ENCODE data around the gene TMED5.
"Not testable (repeated sequence)": the region's sequence is repeated elsewhere in the genome, so short reads cannot be mapped to it uniquely, and the experiment has no call there.

Gene TMED5

DNA sequence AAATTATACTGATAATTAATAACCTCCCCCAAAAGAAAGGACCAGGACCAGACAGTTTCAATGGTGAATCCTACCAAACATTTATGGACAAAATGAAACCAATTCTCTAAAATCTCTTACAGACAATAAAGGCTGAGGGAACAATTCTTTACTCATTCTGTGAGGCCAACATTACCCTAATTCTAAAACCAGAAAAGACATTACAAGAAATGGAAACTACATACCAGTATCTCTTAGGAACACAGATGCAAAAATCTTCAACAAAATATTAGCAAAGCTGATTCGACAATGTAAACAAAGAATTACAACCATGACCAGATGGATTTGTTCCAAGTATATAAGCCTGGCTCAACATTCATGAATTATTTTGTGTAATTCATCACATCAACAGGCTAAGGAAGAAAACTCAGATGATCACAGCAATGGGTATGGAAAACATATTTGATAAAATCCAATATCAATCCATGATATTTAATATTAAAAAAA, 8.6 kb downstream of the TMED5 start:
- DNase-seq = no peak

DNA sequence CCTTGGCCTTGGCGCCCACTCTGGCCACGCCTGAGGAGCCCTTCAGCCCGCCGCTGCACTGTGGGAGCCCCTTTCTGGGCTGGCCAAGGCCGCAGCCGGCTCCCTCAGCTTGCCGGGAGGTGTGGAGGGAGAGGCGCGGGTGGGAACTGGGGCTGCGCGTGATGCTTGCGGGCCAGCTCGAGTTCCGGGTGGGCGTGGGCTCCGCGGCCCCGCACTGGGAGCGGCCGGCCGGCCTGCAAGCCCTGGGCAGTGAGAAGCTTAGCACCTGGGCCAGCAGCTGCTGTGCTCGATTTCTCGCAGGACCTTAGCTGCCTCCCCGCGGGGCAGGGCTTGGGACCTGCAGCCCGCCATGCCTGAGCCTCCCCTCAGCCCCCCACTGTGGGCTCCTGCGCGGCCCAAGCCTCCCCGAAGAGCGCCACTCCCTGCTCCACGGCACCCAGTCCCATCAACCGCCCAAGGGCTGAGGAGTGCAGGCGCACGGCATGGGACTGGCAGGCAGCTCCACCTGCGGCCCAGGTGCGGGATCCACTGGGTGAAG, 10.0 kb downstream of the TMED5 start:
- DNase-seq = not testable (repeated sequence)

DNA sequence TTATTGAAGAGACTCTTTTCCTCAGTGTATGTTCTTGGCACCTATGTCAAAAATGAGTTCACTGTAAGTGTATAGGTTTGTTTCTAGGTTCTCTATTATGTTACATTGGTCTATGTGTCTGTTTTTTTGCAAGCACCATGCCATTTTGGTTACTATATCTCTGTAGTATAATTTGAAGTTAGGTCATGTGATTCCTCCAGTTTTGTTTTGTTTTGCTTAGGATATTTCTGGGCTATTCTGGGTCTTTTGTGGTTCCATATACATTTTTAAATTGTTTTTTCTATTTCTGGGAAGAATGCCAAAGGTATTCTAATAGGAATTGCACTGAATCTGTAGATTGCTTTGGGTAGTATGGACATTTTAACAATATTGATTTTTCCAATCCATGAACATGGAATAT, 13.2 kb downstream of the TMED5 start:
- DNase-seq = no peak

DNA sequence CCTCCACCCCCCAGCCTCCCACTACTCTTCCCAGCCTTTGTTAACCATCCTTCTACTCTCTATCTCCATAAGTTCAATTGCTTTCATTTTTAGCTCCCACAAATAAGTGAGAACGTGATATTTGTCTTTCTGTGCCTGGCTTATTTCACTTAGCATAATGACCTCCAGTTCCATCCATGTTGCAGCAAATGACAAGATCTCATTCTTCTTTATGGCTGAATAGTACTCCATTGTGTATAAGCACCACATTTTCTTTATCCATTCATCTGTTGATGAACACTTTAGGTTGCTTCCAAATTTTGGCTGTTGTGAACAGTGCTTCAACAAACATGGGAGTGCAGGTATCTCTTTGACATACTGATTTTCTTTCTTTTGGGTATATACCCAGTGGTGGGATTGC, 14.3 kb downstream of the TMED5 start:
- not testable (repeated sequence) for DNase-seq

DNA sequence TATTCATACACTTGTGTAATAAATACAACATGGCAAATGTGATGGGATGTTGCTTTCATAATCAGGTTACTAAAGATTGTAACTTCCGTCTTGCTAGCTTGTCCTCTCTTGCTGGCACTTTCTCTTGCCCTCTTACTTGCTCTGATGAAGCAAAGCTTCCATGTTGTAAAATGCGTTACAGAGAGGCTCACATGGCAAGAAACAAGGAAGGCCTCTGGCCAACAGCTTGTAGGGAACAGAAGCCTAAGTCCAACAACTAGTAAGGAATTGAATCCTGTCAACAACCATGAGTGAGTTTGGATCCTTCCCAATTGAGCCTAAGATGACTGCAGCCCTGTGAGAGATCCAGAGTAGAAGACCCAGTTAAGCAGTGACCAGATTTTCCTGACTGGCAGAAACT, 15.4 kb downstream of the TMED5 start:
- DNase-seq = no peak

DNA sequence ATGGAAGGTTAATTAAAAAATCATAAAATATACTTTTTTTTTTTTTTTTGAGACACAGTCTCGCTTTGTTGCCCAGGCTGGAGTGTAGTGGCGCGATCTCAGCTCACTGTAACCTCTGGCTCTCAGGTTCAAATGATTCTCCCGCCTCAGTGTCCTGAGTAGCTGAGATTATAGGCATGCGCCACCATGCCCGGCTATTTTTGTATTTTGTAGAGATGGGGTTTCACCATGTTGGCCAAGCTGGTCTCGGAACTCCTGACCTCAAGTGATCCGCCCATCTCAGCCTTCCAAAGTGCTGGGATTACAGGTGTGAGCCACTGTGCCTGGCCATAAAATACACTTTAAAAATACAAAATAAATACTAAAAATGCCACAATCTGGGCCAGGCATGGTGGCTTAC, 16.9 kb downstream of the TMED5 start:
- not testable (repeated sequence) for DNase-seq

DNA sequence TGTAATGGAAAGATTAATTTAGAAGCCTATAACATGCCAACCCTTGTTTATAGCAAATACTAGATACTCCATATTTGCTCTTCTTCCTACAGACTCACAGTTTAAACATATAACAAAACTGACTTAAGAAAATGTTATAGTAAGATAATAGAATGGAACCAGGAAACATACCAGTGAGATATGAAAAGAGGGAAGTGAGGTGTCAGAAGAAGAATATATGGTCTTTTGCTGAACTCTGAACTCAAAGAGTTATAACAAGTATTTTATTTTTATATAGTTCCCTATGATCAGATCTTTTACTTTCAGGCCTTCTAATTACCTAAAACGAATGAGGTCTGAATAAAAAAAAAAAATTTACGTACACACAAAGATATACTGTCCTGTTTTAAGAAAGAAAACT, 20.9 kb downstream of the TMED5 start:
- DNase-seq = no peak

DNA sequence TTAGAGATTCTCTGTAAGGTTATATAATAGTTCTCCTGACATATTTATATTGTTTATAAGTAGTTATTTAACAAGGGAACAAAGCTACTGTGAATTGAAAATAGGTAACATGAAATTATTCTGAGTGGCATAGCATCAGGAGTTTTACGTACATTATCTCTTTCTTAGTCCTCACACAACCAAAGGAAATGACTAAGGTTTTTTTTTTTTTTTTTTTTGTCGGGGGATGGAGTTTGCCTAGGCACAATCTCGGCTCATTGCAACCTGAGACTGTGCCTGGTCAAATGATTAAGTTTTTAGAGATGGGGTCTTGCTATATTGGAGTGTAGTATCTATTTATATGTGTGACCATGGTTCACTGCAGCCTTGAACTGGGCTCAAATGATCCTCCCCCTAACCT, 24.9 kb downstream of the TMED5 start:
- DNase-seq = no peak

DNA sequence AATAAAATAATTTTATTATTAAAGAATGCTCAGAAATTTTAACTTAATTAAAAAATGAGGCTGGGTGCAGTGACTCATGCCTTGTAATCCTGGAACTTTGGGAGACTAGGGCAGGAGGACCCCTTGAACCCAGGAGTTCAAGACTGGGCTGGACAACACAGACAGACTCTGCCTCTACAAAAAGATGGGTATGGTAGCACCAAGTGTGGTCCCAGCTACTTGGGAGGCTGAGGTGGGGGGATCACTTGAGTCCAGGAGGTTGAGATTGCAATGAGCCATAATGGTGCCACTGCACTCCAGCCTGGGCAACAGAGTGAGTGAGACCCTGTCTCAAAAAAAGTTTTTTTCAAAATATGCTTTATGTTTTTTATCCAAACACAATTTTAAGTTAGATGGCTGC, 25.3 kb downstream of the TMED5 start:
- no peak for DNase-seq

DNA sequence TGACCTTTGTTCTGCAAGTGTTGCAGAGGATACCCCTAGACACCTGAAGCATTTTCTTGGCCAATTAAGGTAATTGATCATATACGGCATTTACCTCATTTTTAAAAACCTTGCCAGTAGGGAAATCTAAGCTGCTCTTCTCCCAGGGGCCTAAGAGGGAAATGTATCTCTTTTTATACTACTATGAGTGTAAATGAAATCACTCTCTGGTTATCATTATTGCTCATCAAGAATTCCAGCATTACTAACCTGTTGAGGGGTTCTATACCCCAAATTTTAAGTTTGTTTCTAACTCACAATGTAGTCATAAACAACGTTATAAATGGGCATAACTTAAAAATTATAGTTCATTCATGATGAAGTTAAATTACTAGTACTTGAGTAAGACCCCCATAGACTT, 27.4 kb downstream of the TMED5 start:
- DNase-seq = no peak

DNA sequence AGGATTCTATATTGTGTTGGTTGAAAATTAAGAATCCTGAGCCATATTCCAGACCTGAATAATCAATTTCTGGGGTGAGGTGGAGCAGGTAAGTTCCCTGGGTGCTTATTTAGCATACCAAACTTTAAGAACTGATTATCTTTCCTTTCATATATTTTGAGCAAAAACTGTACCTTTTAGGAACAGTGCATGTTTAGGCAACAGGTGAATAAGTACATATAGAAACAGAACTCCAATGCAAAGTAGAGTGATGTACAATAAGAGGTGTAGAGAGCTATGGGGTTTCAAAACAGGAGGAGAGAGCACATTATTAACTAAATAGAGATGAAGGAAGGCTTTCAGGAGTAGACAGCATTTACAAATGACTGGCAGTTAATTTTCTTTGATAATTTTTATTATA, 28.7 kb downstream of the TMED5 start:
- no peak for DNase-seq

DNA sequence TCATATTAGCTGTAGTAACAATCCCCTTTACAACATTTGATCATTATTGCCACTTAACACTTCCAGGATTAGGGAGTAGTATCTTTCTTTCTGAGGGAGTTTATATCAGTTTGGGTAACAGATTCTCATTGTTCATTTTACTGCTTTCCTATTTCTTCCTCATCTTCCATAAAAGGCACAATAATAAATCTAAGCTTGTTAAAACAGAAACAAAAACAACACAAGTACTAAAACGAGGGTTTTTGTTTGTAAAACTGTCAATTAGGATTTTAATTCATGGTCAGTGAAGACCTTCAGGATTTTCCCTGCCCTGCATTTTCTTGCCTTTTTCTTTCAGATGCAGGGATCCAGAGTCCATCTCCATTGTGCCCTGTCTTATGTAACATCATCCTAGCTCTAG, 29.5 kb downstream of the TMED5 start:
- DNase-seq = no peak

DNA sequence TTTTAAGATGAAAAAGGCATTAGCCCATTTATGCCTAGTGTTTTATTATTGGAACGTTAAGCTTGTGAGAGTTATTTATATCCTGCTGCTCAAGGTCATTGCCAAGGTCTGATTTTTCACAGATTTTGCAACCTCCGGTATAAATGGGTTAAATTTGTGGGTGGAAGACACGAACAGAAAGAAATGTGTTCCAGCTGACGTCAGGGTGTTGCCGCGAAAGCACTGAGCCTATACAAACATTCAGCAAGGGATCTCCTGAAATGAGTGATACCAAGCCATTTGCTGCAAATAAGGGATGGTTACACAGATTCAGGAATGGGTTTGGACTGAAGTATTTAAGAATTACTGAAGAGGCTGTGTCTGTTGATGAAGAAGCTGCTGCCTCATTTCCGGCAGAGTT, 32.2 kb downstream of the TMED5 start:
- DNase-seq = no peak

DNA sequence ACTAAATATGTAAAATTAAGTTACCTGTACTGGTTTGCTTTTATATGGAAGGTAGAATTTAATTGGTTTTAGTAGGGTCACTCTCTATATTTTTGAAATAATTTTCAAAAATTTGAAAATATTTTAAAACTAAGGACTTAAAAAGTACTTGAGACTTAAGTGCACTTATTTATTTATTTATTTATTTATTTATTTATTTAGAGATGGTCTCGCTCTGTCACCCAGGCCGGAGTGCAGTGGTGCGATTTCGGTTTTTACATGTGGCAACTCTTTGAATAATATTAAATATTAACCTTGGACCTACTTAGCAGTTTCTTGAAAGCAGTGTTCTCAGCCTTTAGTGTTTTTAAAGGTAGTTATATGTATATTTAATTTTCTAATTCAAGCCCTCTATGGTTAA, 36.4 kb downstream of the TMED5 start:
- no peak for DNase-seq

DNA sequence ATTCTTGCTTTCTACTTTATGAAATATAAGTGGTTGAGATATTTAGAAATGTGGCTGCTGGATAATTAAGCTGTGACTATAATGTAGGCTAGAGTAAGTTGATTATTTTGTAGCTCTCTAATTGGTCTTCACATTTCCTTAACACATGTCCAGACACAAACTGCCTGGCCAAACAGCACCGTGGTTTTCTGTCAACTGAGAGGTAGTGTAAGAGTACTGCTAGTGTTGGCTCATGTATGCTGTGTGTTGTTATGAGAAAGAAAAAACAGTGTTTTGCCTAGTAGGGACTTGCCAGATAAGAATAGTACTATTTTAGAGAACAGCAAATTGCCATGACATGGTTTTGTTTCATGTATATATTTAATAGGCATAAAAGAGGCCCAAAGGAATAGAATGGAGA, 37.1 kb downstream of the TMED5 start:
- DNase-seq = no peak

DNA sequence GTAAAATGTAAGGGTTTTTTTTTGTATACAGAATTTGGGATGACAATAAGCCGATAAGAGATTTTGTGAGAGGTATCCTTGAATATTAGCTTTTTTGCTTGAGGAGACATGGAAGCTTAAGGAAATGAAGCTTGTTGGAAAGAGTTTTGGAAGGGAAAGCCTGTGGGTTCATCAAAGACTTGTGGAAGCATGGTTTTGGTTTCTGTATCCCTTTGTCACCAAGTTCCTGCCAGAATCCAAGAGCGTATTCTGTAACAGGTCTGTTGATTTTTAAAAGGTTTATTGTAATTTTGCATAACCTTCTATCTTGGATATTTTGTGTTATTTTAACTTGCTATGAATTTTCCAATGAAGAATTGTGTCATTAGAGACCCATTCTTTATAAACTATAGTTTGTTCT, 38.1 kb downstream of the TMED5 start:
- no peak for DNase-seq

DNA sequence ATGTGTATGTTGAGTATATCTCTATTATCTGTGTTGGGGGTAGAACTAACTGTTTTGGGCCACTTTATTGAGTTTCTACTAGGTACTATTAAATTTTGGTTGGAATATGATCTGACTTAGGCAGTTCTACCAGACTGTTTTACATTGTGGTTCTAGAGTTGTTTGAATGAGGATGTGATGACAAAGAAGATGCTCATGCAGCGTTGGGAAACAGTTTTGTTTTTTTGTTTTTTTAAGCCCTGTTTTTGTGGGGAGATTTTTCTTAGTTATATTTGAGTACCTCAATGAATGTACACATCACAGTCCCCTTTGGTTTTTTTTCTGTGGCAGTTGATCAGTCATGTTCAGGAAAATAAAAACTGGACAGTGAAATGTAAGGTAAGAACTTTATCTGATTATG, 40.1 kb downstream of the TMED5 start:
- DNase-seq = no peak

DNA sequence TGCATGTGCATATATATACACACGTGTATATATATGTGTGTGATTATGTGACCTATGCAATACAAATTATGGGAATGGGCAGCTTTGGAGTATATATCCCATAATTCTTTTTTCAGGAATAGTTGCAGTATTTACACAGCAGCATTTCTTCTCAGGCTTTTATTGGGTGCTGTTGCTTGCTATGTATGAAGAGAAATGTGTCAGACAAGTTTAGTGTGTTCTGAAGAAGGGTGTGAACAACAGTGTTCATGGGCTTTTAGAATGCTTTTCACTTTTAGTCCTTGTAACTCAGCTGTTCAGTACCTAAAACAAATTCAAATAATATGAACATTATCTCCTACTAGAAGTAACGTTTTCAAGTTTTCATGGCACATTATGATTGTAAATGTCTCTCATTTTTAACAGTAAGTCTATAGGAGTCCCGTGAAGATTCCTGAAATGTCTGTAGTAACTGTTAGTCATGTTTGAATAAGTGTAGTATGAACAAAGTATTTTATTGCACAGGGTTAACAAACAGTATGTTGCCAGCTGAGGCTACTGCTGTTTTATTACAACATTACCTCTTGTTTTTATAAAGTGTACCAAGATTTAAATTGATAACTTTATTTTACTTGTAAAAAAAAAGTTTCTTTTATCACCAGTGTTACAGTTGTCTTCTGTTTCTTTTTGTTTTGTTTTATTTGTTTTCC, 42.5 kb downstream of the TMED5 start:
- no peak for DNase-seq

DNA sequence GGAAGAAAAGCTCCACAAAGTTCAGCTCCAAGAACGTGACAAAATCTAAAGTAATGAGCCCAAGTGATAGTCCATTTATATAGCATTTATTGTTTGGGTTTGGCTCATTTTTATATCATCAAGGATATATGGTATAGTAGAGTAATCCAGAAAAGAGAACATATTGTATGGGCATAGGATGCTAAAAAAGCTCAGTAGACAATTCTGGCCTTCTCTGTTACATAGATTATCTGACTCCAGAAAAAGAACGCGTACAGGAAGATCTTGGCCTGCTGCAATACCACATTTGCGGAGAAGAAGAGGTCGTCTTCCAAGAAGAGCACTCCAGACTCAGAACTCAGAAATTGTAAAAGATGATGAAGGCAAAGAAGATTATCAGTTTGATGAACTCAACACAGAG, 43.8 kb downstream of the TMED5 start:
- no peak for DNase-seq

DNA sequence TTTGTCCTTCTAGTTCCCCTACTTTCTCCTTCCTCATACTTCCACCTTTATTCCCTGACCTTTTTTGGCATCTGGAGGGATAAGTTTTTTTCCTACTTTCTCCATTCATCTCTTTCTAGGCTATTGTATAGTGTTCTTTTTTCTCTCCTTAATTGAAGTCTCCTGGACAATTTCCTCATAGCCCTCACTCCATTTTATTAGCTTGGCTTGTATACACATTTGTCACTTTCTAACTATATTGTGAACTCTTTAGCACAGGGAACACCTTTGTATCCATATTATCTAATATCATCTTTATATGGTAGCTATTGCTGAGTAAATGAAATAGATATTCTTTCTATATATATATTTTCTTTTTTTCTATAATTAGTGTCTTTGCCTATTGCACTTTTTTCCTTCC, 47.6 kb downstream of the TMED5 start:
- DNase-seq = no peak

DNA sequence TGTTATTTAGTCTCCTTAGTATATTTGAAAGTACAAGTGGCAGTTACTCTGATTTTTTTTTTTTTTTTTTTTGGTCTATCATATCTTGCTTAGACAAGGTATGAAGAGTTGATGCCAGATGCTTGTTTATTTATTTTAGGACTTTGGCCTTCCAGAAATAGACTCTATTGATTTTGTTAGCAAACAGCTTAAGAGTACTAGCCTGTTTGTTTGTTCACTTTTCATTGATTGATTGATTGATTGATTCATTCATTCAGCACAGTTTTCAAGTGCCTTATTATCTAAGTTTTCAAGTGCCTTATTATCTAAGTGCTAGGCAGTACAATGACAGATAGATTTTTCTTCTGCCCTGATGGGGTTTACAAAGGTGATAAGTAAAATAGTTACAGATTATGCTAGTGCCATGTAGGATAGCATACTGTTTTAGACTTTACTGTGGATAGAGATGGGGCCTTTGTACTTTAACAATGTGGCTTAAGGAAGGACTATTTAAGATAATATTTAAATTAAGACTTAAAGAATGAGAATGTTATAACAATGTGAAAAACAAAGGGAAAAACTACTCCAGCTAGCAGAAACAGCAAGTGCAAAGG, 50.6 kb downstream of the TMED5 start:
- DNase-seq = no peak

DNA sequence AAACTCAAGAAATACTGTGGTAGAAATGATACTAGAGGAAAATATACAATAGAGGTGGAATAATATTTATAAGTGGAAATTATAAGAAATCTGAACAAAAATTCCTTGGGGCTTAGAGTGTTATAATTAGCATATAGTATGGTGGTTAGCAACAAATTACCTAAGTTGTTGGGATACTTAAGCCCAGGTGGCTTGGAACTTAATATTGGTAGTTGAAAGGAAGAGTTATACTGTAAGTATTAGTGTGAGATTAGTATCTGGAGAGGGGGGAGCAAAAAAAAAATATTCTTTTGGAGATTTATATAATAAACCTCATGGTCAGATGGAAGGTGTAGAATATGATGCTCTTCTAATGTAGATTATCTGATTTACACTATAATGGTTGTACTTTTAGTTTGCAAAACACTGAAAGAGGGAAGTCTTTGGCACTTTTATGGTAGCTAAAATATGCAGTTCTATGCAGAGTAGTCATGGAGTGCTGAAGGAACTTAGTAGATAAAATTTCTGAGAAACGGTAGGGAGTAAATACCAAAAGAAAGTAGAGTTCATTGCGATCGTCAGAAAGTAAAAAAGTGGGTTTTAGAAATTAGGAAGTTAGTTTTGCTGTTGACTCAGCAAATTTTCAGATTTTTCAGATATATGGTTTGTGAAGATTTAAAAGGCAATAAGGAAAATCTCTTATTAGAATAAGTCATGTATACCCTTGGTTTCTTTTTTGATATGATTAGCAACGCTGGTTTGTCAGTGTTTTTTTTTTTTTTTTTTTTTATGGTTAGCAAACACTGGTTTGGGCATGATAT, 55.5 kb downstream of the TMED5 start:
- DNase-seq = no peak

DNA sequence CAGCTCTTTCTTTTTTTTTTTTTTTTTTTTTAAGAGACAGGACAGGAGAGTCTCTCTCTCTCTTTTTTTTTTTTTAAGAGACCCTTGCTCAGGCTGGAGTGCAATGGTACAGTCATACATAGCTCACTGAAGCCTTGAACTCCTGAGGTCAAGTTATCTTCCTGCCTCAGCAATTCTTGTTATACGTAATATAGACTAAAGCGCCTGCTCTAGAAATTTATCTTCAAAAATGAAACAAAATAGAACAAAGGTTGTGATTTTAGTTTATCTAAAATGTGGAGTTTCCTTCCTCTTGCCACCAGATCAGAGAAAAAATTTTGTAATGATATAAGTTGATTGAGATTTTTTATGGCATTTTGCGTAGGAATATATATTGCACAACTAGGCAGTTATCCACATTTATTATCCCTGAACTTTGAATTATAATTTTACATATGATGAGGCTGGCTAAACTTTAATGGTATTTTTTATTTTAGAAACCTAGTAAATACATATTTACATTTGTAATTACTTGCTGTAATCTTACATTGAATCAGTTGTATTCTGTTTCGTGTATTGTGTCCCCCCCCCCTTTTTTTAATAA, 56.9 kb downstream of the TMED5 start:
- DNase-seq = no peak

DNA sequence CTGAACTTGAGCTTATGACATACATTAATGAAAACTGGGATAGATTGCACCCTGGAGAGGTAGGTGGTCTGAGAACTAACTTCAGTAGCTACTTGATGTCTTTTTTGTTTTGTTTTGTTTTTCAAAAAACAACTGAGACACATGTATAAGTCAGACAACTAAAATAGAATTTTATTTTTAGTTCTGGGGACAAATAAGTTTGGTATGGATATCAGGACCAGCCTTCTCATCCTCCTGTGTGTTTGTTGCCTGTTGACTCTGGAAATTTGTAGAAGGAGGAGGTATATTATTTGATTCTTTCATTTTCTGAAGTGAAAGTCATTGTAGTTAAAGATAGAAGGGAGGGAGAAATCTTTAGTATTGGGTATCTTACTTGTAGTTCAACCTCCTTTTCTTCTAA, 59.6 kb downstream of the TMED5 start:
- no peak for DNase-seq
